Psoas muscle (tissue), 8 donors: ENCODE measurements around the gene CERS6. TPM values are rescaled to one million over a fixed set of nuclear protein-coding genes. Genes with fewer than 3 reads are reported as not detected.

Source experiments
- ATAC-seq, 4 donors: fragments of 200-7000 bp; cut with Tn5 transposase; one replicate each; pipeline ENCODE4 v1.9.1; 2020; ENCODE audit warnings: moderate library complexity in 3 of 4, mild to moderate bottlenecking in 2 of 4
- DNase-seq, 2 donors: peaks; one replicate each; pipeline ENCODE4 v3.0.0-alpha.2; 2020
- H3K27ac ChIP-seq: fragments of 200-600 bp; one replicate; pipeline ENCODE4 v1.8.0; 2022
- H3K27me3 ChIP-seq, 3 donors: fragments of 200-600 bp in 1 of 3; one replicate each; pipeline versions ENCODE4 v1.6.1 to v1.8.0; 2013 to 2022; ENCODE audit warnings: low read length in 2 of 3, mild to moderate bottlenecking in 2 of 3, moderate library complexity in 1 of 3; ENCODE audit not compliant: insufficient read depth in 3 of 3
- H3K36me3 ChIP-seq, 2 donors: fragments of 200-600 bp in 1 of 2; one replicate each; pipeline versions ENCODE4 v1.6.1 to v1.8.0; 2013 to 2022; ENCODE audit warnings: low read depth in 1 of 2, mild to moderate bottlenecking in 1 of 2, moderate library complexity in 1 of 2; ENCODE audit not compliant: insufficient read depth in 1 of 2
- H3K4me1 ChIP-seq: fragments of 200-600 bp; one replicate; pipeline ENCODE4 v1.8.0; 2022
- H3K4me3 ChIP-seq: fragments of 200-600 bp; one replicate; pipeline ENCODE4 v1.8.0; 2022; ENCODE audit warnings: mild to moderate bottlenecking
- H3K9me3 ChIP-seq: fragments of 200-600 bp; one replicate; pipeline ENCODE4 v1.8.0; 2022
- WGBS, 3 donors: extraction: QIAGEN DNeasy Blood & Tissue Kit; methylation state at CpG; one replicate each; pipeline versions ENCODE4 v1.1.6 to v1.1.7; 2013; 5-methylcytosine and 5-hydroxymethylcytosine counted together
- intact Hi-C, 2 donors: fragments of 100-400 bp; cut with DNase I; formaldehyde crosslinking; loops; one replicate each; pipeline versions ENCODE4 v1.11.0 to v1.14.2; 2022
- polyA plus RNA-seq, 3 donors: library from polyadenylated mRNA; stranded (reverse); fragments of 200-250 nt; gene quantifications; one replicate each; pipeline ENCODE4 v1.2.3, GENCODE V29; 2013
- total RNA-seq, 4 donors: library from RNA; stranded (reverse); fragmentation: NEBNext Ultra II Directional in 2 of 4; extraction: Animal tissue kit (Norgen Biotek cat#: 25700) in 2 of 4; gene quantifications; one replicate each; pipeline versions ENCODE4 v1.2.1 to v1.2.4, GENCODE V29; 2021 to 2023
- TF ChIP-seq, protein P1 (sequence below): fragments of 200-600 bp; IDR thresholded peaks from one replicate; pipeline ENCODE4 v1.8.0; 2022; ENCODE audit warnings: antibody characterized with exemption
- donor health status: healthy with polysubstance abuse.
- donor health status: DM: no; HTN: no; CAD: no; lungs with moderate emphysema.
- donor health status: Bipolar disorder and iron deficiency.
- donor health status: healthy.
- donor health status: DM: yes; HTN: yes; CAD: no.
- donor health status: DM: no; HTN: no; CAD: no.
- donor health status: DM: no; HTN: no; CAD: no.
- donor health status: DM: yes; HTN: yes; CAD: no.

Gene CERS6
- total and polyA plus RNA-seq, 7 donors = 4.8 to 18.1 (median 11.2) TPM

DNA sequence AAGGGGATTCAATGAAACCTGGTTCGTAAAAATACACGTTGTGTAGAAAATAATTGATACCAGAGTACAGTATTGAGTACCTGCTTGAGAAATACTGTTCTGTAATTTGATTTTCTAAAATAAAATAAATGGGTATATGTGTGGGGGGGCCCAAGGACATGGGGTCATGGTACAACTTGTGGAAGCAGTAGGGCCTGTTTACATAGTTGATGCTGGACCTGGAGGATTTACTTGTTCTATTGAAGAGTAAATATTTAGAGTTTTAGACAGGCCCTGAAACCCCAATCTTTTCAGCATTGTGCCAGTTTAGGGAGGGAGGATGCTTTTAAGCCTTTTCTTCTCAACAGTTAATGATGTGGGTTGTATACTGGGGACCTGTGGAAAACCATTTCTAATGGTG is 11.7 kb downstream of the CERS6 start:
- intact Hi-C loops = no loop called here
- no peak for DNase-seq
- no peak for ATAC-seq
- Histone ChIP-seq H3K9me3 (no peaks in the 10 kb centered on the region), H3K27ac (no peak overlapping the region), H3K36me3 (no peaks in the 10 kb centered on the region), H3K4me1 (peaks cover 28% of the 10 kb centered on the region), H3K4me3 (no peak overlapping the region), H3K27me3 (no peaks in the 10 kb centered on the region)
- WGBS, 3 donors = 93 to 97% (median 95%) methylated on average over 2 of the region's 2 CpGs
- TF ChIP-seq, protein P1, sequence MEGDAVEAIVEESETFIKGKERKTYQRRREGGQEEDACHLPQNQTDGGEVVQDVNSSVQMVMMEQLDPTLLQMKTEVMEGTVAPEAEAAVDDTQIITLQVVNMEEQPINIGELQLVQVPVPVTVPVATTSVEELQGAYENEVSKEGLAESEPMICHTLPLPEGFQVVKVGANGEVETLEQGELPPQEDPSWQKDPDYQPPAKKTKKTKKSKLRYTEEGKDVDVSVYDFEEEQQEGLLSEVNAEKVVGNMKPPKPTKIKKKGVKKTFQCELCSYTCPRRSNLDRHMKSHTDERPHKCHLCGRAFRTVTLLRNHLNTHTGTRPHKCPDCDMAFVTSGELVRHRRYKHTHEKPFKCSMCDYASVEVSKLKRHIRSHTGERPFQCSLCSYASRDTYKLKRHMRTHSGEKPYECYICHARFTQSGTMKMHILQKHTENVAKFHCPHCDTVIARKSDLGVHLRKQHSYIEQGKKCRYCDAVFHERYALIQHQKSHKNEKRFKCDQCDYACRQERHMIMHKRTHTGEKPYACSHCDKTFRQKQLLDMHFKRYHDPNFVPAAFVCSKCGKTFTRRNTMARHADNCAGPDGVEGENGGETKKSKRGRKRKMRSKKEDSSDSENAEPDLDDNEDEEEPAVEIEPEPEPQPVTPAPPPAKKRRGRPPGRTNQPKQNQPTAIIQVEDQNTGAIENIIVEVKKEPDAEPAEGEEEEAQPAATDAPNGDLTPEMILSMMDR = no peak

DNA sequence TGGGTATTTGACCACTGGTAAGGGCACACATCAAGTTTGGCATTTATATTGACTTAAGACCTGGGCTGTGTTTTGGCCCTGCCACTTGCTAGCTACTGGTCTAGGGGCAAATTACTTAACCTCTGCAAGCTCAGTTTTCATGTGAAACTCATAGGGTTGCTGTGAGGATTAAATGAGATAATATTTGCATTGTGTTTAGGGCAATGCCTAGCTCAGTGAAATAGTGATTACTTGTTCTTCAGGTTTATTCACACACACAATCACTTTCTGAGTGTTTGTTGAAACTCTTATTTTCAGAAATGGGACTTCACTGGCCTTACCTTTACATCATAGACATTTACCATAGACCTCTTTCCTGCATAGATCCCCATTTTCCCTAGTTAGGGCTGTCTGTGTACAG is 12.3 kb downstream of the CERS6 start:
- H3K4me3 ChIP-seq = no peak overlapping the region
- H3K4me1 ChIP-seq = peaks cover 28% of the 10 kb centered on the region
- H3K36me3 ChIP-seq = no peaks in the 10 kb centered on the region
- no peak overlapping the region for H3K27ac ChIP-seq
- no peaks in the 10 kb centered on the region for H3K27me3 ChIP-seq
- intact Hi-C loops = no loop called here
- TF ChIP-seq, protein P1 = no peak
- no peaks in the 10 kb centered on the region for H3K9me3 ChIP-seq
- no peak for DNase-seq
- no peak for ATAC-seq

DNA sequence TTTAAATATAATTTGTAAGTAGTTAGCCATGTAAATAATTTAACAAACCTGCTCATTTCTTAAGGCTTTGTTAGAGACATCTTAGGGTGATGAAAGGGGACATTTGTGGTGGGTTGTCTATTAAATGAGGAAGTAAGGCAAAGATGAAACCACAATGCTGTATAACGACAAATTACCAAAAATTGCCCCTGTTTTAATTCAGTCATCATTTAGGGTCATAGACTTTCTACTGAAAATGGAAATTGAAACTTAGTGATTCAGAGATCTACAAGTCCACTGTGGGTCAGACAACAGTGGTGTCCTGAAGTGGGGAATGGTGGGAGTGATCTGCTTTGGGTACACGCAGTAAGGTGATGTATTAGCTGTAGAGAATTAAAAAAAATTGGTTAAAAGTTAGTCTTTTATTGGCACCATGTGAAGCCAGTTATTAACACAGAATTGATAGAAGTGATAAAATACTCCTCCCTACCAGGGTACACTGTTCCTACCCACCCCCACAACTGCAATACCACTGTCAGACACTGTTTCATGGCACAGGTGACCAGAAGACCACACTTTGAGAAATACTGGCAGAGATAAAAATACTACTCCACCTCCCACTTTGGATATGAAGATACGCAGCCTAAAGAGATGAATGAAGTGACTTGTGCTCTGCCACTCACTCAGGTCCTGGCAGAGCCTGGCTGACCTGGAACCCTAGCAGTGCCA is 13.4 kb downstream of the CERS6 start:
- Histone ChIP-seq H3K27ac (no peak overlapping the region), H3K4me3 (no peak overlapping the region), H3K9me3 (no peaks in the 10 kb centered on the region), H3K36me3 (no peaks in the 10 kb centered on the region), H3K4me1 (peaks cover 28% of the 10 kb centered on the region), H3K27me3 (no peaks in the 10 kb centered on the region)
- ATAC-seq (no peak), DNase-seq (no peak)
- 89 to 92% (median 89%) methylated on average over 3 of the region's 3 CpGs for WGBS, 3 donors
- intact Hi-C loops = no loop called here
- TF ChIP-seq, protein P1 = no peak

DNA sequence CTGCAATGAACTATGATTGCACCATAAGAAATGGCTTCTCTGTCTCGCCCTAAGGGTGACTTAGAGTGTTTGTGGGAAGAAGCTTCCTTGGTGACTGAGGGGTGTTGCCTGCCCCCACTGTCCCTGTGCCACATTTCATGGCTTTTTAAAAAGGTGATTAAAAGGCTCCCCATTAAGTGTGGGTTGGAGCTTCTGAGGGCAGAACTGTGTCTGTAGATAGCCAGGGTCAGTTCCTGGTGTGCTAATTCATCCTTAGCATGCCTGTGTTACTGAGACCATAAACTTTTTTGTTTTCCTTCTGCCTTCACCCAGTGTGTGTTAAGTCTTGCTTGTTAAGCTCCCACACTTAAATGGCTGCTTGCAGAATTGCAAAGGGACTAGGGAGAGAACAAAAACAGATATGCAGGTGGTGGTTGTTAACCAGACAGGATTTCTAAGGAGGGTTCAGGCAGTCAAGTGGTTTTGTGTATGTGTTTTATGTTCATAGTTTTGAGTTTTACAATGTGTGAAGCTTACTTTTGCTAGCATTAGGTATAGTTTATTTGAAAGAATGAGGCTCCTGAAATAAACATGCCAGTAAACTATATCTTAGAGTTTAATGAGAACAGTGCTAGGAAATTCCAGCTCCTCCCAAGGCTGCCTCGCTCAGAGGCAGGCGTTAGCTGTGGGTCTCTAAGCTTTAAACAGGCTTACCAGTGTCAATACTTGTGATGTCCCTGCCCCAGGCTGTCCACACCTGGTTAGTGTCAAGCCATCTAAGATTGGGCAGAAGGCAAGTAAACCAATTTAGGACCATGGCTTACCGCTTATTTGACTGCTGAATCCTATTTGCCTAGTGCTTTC is 14.5 kb downstream of the CERS6 start:
- H3K27me3 ChIP-seq = no peaks in the 10 kb centered on the region
- H3K27ac ChIP-seq = no peak overlapping the region
- H3K4me3 ChIP-seq = no peak overlapping the region
- peaks cover 20% of the 10 kb centered on the region for H3K4me1 ChIP-seq
- no peaks in the 10 kb centered on the region for H3K36me3 ChIP-seq
- intact Hi-C loops = no loop called here
- DNase-seq (no peak), ATAC-seq (peak in 1 of 4 donors; percentile 22)
- H3K9me3 ChIP-seq = no peaks in the 10 kb centered on the region
- TF ChIP-seq, protein P1 = no peak
- WGBS, 3 donors = 77 to 94% (median 83%) methylated on average over 4 of the region's 4 CpGs
